Endothelial cell of umbilical vein (primary cell): ENCODE data around the gene ARHGEF40. TPM values are rescaled to one million over a fixed set of nuclear protein-coding genes. Genes with fewer than 3 reads are reported as not detected.

Experiments
- BruUV-seq: library from RNA; stranded (reverse); fragments of 400-500 nt; replicated peaks from 2 replicates; lab custom pipeline; 2021; lab: Mats Ljungman, UMichigan
- CTCF ChIA-PET: fragments of 300-600, 350-600 bp; sonication (Branson Sonifier 250); formaldehyde crosslinking; loops from one replicate; lab custom pipeline; 2021; ENCODE audit warnings: antibody characterized with exemption, inconsistent platforms; lab: Charles Lee
- POLR2A ChIA-PET: fragments of 300-600, 350-600 bp; sonication (Branson Sonifier 250); formaldehyde crosslinking; loops from one replicate; lab custom pipeline; 2021; ENCODE audit warnings: antibody characterized with exemption, inconsistent platforms; lab: Charles Lee
- DNase-seq: peaks from one replicate; pipeline ENCODE4 v3.0.0-alpha.2; 2011; ENCODE audit warnings: low read depth, low spot score
- FAIRE-seq: peaks from 2 replicates; lab custom pipeline; 2011; peaks lifted over from hg19 to GRCh38; lab: Jason Lieb, UNC
- H2AFZ ChIP-seq: 2 replicates; pipeline ENCODE4 v1.6.0; 2012; ENCODE audit warnings: low read depth, low read length, control low read depth, inconsistent platforms
- H3K27ac ChIP-seq: 2 replicates; pipeline ENCODE4 v1.5.1; 2011; ENCODE audit warnings: low read depth, mild to moderate bottlenecking, control low read depth, low read length, moderate library complexity; ENCODE audit not compliant: insufficient read depth
- H3K27me3 ChIP-seq, 2 experiments: 2 replicates each; pipeline versions ENCODE4 v1.6.0 to v1.6.1; 2011; ENCODE audit warnings: low read length in 2 of 2, mixed read lengths in 1 of 2; ENCODE audit not compliant: control insufficient read depth in 2 of 2, insufficient read depth in 2 of 2
- H3K36me3 ChIP-seq, 2 experiments: 2 replicates in 1 of 2; 3 replicates in 1 of 2; pipeline ENCODE4 v1.5.1; 2011; ENCODE audit warnings: low read length in 2 of 2, mild to moderate bottlenecking in 1 of 2, moderate library complexity in 1 of 2; ENCODE audit not compliant: control insufficient read depth in 2 of 2, insufficient read depth in 2 of 2; ENCODE audit errors: extremely low read depth in 1 of 2
- H3K4me1 ChIP-seq: 3 replicates; pipeline ENCODE4 v1.5.1; 2011; ENCODE audit warnings: mild to moderate bottlenecking, low read length; ENCODE audit not compliant: control insufficient read depth, insufficient read depth; ENCODE audit errors: extremely low read depth
- H3K4me2 ChIP-seq: 2 replicates; pipeline ENCODE4 v1.6.1; 2011; ENCODE audit warnings: low read length, control low read depth, mixed read lengths; ENCODE audit not compliant: insufficient read depth
- H3K4me3 ChIP-seq, 3 experiments: fragments of 200-600 bp in 1 of 3; sonication (generic), shearing (Covaris generic) in 1 of 3; replicated peaks in 1 of 3; 2 replicates each; pipeline ENCODE4 v1.5.1; 2011 to 2016; ENCODE audit warnings: control low read depth in 3 of 3, low read length in 3 of 3, mild to moderate bottlenecking in 2 of 3, inconsistent platforms in 1 of 3, low read depth in 1 of 3, moderate library complexity in 1 of 3; ENCODE audit not compliant: insufficient read depth in 1 of 3
- H3K79me2 ChIP-seq: 2 replicates; pipeline ENCODE4 v1.6.0; 2012; ENCODE audit warnings: low read length, inconsistent platforms; ENCODE audit not compliant: control insufficient read depth, insufficient read depth
- H3K9ac ChIP-seq: replicated peaks from 2 replicates; pipeline ENCODE3; 2011; ENCODE audit warnings: low read length, control low read depth; ENCODE audit not compliant: insufficient read depth; ENCODE audit errors: extremely low read depth
- H3K9me1 ChIP-seq: replicated peaks from 3 replicates; pipeline ENCODE4 v1.6.0; 2011; ENCODE audit warnings: mild to moderate bottlenecking, low read length; ENCODE audit not compliant: control insufficient read depth, insufficient read depth; ENCODE audit errors: extremely low read depth
- H3K9me3 ChIP-seq: replicated peaks from 2 replicates; pipeline ENCODE4 v1.5.1; 2012; ENCODE audit warnings: low read length, inconsistent platforms; ENCODE audit not compliant: control insufficient read depth, insufficient read depth
- H4K20me1 ChIP-seq: replicated peaks from 2 replicates; pipeline ENCODE3; 2011; ENCODE audit warnings: mild to moderate bottlenecking, low read length; ENCODE audit not compliant: control insufficient read depth, insufficient read depth; ENCODE audit errors: extremely low read depth
- CTCF ChIP-seq, 2 donors: IDR thresholded peaks; 1 replicate in 1 of 2; 2 replicates in 1 of 2; pipeline ENCODE4 v1.5.1; 2011; ENCODE audit warnings: low read length in 2 of 2, mild to moderate bottlenecking in 2 of 2, moderate library complexity in 2 of 2, control low read depth in 1 of 2, inconsistent platforms in 1 of 2, low read depth in 1 of 2; ENCODE audit not compliant: insufficient read depth in 1 of 2; ENCODE audit errors: extremely low read depth in 1 of 2
- EZH2 ChIP-seq: IDR thresholded peaks from 2 replicates; pipeline ENCODE4 v1.6.1; 2012; ENCODE audit warnings: borderline replicate concordance, low read depth, mild to moderate bottlenecking, moderate library complexity, low read length, inconsistent platforms; ENCODE audit not compliant: severe bottlenecking
- FOS ChIP-seq: IDR thresholded peaks from 2 replicates; pipeline ENCODE4 v1.6.1; 2011; ENCODE audit warnings: mild to moderate bottlenecking, low read length, moderate library complexity, borderline replicate concordance; ENCODE audit not compliant: insufficient read depth
- GATA2 ChIP-seq: IDR thresholded peaks from 2 replicates; pipeline ENCODE4 v1.7.0; 2011; ENCODE audit warnings: low read depth, mild to moderate bottlenecking, moderate library complexity, mixed read lengths, low read length; ENCODE audit not compliant: insufficient read length, insufficient read depth
- JUN ChIP-seq: IDR thresholded peaks from 2 replicates; pipeline ENCODE4 v1.6.1; 2011; ENCODE audit warnings: borderline replicate concordance, low read depth; ENCODE audit not compliant: insufficient read length, insufficient read depth
- MAX ChIP-seq: IDR thresholded peaks from 2 replicates; pipeline ENCODE4 v1.6.1; 2011; ENCODE audit not compliant: insufficient read depth, insufficient read length
- MYC ChIP-seq: IDR thresholded peaks from one replicate; pipeline ENCODE4 v1.6.1; 2011; ENCODE audit warnings: mild to moderate bottlenecking, low read depth, low read length
- POLR2A ChIP-seq: IDR thresholded peaks from 2 replicates; pipeline ENCODE4 v1.6.1; 2012; ENCODE audit warnings: low read depth, mild to moderate bottlenecking, control low read depth, low read length
- POLR2AphosphoS5 ChIP-seq: IDR thresholded peaks from 2 replicates; pipeline ENCODE4 v1.6.1; 2012; ENCODE audit warnings: low read depth, mild to moderate bottlenecking, control low read depth, low read length, moderate library complexity; ENCODE audit not compliant: insufficient read depth
- dilution Hi-C: fragments of 300-500 bp; cut with MboI; formaldehyde crosslinking; loops from one replicate; pipeline ENCODE4 v1.15.0; 2019; ENCODE audit warnings: low sequenced_read_pairs; ENCODE audit not compliant: extremely low pct_ligation_motif_present
- intact Hi-C: fragments of 100-400 bp; cut with micrococcal nuclease; formaldehyde crosslinking; loops from one replicate; pipeline ENCODE4 v1.10.0; 2022
- polyA plus RNA-seq, 4 experiments: library from polyadenylated mRNA; depleted of rRNA in 3 of 4; stranded (reverse) in 3 of 4; unstranded in 1 of 4; fragments of >200 nt; gene quantifications; 2 replicates each; pipeline versions ENCODE4 v1.2.1 to v1.2.3, GENCODE V29; 2011 to 2012; ENCODE audit warnings: missing spikeins in 1 of 4
- total RNA-seq: library from RNA; stranded (reverse); gene quantifications from 2 replicates; pipeline ENCODE4 v1.2.3, GENCODE V29; 2021

The ARHGEF40 gene
- total and polyA plus RNA-seq, 2 donors (not counting 3 experiments of a cell fraction or from before 2014, with no cell fraction given), result 2.6 to 19.9 TPM

- no peaks in the 10 kb centered on the region for H3K36me3 ChIP-seq
- FAIRE-seq (no peak), DNase-seq (no peak)
- H3K79me2 ChIP-seq, result no peaks in the 10 kb centered on the region
- no TSS peak for BruUV-seq
- peaks cover 11 to 12% of the 10 kb centered on the region in 2 experiments for H3K27me3 ChIP-seq
- H3K9me1 ChIP-seq, result no peaks in the 10 kb centered on the region
- H4K20me1 ChIP-seq, result no peaks in the 10 kb centered on the region
- H3K9me3 ChIP-seq, result no peaks in the 10 kb centered on the region
- H3K4me2 ChIP-seq, result no peak overlapping the region
- ChIA-PET POLR2A (no interaction called here), CTCF (interaction anchor here (1.3 to 7.0 kb wide), 2 partner anchors 28 to 54 kb away, joined by 3 to 214 read pairs; no protein-coding TSS in a partner anchor)
- dilution Hi-C loops (no loop called here), intact Hi-C loops (no loop called here)
- H3K4me3 ChIP-seq, result no peak overlapping the region
- H3K9ac ChIP-seq, result no peak overlapping the region
- no peak overlapping the region for H3K27ac ChIP-seq
- no peak for TF ChIP-seq GATA2
- H3K4me1 ChIP-seq, result peaks cover 4% of the 10 kb centered on the region
- no peak overlapping the region for H2AFZ ChIP-seq
These were observed 27.2 kb upstream of the ARHGEF40 start for GRCh38 chr14:21042918-21043317.

- no peak for DNase-seq
- Histone ChIP-seq H3K9me1 (no peaks in the 10 kb centered on the region), H3K4me2 (no peak overlapping the region), H2AFZ (no peak overlapping the region), H3K79me2 (no peaks in the 10 kb centered on the region), H4K20me1 (no peaks in the 10 kb centered on the region), H3K4me3 (no peak overlapping the region), H3K27me3 (peaks cover 12 to 15% of the 10 kb centered on the region in 2 experiments), H3K9ac (no peak overlapping the region), H3K36me3 (no peaks in the 10 kb centered on the region), H3K9me3 (no peaks in the 10 kb centered on the region), H3K27ac (no peak overlapping the region), H3K4me1 (peaks cover 4% of the 10 kb centered on the region)
- TF ChIP-seq POLR2A (no peak), MAX (no peak), CTCF (IDR thresholded peaks at IDR 0.05; ENCODE audit: extremely low read depth in 1 of 2, insufficient read depth in 1 of 2, low read depth in 1 of 2, low read length in 2 of 2) (no peak), EZH2 (no peak), MYC (no peak), POLR2AphosphoS5 (no peak), FOS (no peak), JUN (no peak), GATA2 (no peak)
- POLR2A ChIA-PET, result no interaction called here
- dilution Hi-C loops (no loop called here), intact Hi-C loops (no loop called here)
- CTCF ChIA-PET, result interaction anchor here (0.8 to 7.0 kb wide), 6 partner anchors 10 to 207 kb away, joined by 3 to 214 read pairs (median 4); no protein-coding TSS in a partner anchor
- no TSS peak for BruUV-seq
- FAIRE-seq, result no peak
These were observed 26.6 kb upstream of the ARHGEF40 start for GRCh38 chr14:21043387-21043973.
